GM18511 (cell line): ENCODE results near the gene RASSF3.
"Not testable (repeated sequence)": the region's sequence is repeated elsewhere in the genome, so short reads cannot be mapped to it uniquely, and the experiment has no call there.

Source experiments
- ATAC-seq: cut with Tn5 transposase; IDR thresholded peaks from one replicate; pipeline ENCODE4 v1.9.1; 2021; ENCODE audit warnings: mild to moderate bottlenecking, moderate library complexity; ENCODE audit not compliant: unreplicated experiment

The RASSF3 gene

DNA sequence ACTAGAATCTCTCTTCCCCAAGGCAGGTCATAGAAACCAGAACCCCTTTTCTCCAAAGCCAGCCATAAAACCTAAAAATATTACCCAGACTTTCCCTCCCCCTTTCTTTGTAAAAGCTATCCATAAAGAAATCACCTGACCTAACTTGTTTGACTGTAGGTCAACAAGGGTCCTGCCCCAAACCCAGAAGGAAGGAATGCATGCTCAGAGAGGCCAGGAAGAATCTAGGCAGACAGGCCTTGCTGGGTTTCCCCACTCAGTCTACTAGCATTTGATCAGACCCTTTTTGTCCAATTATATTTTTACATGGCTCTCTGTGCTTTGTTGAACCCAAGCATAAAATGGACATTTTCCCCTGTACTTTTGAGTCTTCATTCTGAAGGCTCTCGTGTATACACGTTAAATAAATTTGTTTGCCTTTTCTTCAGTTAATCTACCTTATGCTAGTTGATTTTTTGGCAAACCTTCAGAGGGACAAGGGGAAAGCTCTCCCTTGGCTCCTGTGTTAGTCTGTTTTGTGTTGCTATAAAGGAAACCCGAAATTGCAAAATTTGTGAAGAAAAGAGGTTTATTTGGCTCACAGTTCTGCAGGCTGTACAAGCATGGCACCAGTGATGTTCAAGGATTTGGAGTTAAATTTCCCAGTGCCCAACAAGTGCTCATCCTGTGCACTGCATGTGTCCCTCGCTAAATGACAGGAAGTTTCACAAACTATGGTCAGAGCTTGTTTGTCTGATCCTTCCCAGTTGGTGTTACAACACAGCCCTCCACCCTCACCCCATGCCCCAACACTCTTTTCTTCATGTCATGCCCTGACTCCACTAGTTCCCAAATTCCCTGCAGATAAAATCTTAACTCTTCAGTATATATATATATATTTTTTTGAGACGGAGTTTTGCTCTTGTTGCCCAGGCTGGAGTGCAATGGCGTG lies 14.2 kb upstream of the RASSF3 start:
- ATAC-seq: no peak

DNA sequence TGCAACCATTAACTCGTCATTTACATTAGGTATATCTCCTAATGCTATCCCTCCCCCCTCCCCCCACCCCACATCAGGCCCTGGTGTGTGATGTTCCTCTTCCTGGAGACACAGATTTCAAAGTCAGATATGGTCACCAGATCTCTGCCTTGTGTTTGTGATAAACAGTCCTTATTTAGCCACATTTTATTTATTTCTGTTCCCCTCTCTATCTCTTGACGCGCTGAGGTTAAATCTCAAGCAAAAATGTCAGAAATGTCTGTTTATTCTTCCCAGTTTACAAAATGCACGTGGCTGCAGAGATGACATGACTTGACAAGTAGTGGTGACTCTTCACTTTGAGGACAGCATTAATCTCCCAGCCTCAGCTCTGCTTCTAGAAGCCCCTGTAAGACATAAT lies 11.5 kb upstream of the RASSF3 start:
- ATAC-seq: no peak

DNA sequence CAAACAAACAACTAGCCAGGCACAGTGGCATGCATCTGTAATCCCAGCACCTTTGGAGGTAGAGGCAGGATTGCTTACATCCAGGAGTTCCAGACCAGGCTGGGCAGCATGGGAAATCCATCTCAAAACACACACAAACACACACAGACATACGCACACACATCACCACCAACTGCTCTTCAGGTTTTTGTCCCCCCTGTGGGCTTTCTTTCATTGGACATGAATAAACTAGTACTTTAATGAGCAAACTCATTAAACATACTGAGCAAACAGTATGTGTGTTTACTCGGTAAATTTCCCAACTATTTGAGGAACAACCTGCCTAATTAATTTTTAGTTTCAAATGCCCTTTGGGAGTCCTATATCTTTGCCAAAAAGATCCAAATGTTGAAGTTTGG lies 10.1 kb upstream of the RASSF3 start:
- ATAC-seq: no peak

DNA sequence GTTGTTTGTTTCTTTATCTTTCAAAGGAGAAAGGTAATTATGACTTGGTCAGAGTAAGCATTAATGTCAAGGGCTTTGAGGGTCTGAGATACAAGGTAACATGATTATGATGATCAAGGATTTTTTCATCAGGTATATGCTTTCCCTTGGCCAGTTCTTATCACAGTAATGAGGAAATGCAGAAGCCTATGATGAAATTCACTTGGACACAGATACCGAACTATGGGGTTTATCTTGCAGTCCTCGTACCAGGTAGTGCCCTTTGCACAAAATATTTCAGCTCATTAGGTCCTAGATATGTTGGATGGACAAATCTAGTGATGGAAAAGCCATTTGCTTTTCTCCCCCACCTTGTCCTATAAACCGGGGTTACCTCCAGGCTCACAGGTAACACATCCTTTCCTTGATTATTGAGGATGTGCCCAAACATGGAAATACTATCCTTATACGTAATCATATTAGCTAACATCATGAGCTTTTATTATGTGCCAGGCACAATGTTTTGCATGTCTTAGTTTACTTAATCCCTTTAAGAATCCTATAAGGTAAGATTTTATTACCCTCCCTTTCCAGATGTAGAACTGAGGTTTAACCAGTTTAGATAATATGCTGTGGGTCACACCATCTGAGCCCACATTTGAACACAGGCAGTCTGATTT lies 7.0 kb upstream of the RASSF3 start:
- ATAC-seq: no peak

DNA sequence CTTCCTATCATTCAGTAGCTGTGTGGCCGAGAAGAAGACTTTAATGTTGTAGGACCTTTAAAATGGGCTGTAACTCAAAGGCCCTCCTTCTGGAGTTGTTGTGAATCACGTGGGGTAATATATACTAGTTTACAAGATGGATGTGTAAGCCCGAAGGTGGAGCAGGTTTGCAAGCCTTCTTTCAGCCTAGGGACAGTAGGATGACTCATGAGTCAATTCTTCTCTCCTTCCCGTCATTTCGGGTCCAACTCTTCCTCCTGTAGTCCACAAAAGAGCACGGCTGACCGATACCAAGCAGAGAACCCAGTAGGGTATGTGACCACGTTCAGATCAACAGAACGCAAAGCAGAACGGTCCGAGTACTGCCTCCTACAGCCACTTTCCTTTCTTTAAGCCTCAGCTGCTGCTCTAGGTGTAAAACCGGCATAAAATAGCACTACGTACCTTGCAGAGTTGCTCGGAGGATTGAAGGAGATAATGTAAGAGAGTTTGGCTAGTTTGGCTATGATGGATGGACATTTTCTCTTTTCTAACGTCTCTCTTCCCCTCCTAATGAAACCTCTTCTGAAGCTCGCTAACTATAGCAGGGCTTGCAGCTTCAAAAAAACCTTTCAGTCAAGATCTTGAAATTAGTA lies 1.3 kb upstream of the RASSF3 start:
- ATAC-seq: peak; percentile 29

DNA sequence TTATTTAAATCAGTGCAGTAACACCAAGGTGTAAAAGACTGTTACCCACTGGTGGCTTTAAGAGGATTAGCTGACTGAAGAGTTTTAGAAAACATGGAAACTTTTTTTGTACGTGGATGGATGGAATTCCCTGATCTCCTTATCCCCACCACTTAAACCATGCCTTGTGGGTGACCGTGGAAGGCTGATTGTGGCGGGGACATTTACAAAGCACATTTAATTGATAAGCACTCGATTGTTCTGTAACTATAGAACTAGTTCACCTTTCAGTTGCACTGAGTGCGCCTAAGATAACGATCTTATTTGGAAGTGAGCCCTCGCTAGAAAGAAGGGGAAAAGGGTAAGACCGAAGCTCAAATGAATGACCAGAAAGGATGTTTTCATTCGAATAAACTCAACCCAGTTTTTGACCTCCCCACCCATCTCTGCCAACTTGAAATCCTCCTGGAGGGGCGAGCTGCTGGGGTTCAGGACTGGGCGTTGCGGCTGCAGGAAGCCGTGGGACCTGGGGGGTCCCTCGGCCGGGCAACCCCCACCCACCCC lies 688 bp upstream of the RASSF3 start:
- ATAC-seq: no peak

DNA sequence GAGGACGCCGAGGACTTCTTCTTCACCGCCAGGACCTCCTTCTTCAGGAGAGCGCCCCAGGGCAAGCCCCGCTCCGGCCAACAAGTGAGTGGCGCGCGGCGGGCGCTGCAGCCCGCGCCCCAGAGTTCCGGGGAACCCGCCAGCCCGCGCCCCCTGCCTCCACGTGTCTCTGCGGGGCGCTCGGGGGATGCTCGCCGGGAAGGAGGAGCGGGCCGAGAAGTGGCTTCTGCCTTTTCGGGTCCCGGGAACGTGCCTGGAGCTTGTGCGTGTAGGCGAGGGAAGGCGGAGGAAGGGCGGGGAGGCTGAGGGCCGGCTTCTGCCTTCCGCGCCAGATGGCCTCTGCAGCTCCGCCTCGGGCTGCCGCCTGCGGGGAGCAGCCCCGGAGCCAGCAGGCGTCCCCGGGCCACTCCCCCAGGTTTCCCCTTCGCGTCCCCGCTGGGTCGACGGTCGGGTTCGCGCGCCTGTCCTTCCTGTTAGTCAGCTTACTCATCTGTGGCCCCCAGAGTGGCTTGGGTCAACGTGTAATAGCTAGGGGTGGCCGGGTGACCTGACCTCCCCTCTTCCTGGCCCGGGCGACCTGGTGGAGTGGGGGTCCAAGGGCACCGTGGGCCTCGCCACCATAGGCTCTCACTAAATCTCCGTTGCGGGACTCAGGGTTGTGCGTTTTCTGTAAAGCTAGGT lies 505 bp downstream of the RASSF3 start:
- ATAC-seq: peak; percentile 53

DNA sequence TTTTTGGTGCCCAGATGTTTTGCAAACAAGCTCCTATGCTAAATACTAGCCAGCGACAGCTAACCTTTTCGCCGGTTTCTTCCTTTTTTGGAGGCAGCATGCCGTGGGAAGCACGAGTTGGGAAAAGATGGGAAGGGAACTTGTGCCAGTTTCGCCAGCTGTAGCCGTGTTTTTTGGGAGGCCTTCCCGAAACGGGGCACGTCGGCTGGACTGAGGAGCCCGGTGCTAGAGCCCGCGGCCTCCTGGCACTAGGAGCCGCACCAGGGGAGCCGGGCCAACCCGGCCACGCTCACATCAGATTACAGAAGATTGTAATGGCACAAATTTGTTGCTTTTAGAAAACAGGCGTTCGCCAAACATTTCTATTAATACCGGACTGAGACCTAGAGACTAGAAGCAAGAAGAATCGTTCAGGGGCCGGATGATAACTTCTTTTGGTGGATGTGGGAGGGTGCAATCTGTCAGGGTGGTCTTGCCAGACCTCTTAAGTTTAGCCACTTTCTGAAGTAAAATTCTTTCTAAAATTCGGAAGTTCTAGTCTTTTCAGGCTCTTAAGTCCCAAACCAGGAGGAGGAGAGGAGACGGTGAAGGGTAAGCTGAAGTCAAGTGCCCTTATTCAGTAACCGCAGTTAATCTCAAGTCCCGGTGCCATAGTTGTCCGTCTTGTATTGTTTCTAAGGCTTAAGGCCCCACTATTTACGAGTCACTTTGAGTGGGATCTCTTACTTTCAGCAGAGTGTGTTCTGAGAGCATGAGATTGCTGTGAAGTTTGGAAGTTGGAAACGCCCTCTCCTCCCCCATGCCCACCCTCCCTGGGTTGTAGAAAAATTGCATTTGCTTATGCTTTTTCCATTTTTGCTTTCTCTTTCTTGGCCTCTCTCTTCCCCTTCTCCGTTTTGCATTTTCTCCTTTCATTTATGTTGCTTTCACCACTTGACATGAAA lies 1.3 kb downstream of the RASSF3 start:
- no peak for ATAC-seq

DNA sequence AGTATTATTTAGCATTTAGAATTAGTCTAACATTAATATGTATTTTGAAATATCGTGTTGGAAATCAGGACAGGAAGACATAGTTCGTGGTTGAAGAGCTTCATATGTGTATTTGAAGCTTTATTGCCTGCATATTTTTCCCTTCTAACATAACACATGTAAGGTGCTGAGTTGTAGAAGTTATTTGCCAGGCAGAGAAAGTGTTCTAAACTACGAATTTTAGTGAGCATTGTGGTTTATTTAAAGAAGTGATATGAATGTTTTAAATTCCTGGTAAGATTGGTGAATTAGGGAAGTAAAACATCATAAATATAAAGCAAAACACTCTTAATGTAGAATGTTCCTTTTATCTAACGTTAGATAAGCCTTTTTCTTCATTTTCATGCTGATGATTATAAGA lies 2.5 kb downstream of the RASSF3 start:
- ATAC-seq: no peak

DNA sequence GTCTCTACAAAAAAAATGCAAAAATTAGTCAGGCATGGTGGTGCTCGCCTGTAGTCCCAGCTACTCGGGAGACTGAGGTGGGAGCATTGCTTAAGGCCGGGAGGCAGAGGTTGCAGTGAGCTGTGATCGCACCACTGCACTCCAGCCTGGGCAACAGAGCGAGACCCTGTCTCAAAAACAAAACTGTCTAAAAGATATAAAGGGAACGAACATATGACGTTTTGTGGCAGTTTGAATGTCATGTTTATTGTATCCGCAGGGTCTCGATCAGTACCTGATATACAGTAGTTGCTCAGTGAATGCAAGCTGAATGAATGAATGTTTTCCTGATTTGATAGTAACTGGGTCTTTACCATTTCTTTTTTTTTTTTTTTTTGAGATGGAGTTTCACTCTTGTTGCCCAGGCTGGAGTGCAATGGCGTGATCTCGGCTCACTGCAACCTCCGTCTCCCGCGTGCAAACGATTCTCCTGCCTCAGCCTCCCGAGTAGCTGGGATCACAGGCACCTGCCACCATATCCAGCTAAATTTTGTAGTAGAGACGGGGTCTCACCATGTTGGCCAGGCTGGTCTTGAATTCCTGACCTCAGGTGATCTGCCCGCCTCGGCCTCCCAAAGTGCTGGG lies 3.6 kb downstream of the RASSF3 start:
- ATAC-seq: not testable (repeated sequence)

DNA sequence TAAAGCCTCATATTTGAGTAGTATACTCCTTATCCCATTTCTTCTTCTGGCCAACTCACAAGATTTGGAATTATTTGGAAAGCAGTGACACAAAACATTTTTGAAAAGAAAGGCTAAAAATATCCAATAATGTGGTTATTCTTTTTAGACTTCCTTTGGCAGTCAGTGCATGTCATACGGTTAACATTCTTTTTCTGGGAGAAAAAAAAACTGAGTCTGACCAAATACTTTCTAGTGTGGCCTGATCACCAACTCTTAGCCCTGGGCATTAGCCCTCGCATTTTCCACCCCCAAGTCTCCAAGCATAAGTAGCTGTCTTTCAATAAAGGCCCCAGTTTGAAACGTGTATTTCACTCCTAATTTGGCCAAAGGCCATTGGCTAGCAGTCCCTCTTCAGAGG lies 5.9 kb downstream of the RASSF3 start:
- ATAC-seq: no peak

DNA sequence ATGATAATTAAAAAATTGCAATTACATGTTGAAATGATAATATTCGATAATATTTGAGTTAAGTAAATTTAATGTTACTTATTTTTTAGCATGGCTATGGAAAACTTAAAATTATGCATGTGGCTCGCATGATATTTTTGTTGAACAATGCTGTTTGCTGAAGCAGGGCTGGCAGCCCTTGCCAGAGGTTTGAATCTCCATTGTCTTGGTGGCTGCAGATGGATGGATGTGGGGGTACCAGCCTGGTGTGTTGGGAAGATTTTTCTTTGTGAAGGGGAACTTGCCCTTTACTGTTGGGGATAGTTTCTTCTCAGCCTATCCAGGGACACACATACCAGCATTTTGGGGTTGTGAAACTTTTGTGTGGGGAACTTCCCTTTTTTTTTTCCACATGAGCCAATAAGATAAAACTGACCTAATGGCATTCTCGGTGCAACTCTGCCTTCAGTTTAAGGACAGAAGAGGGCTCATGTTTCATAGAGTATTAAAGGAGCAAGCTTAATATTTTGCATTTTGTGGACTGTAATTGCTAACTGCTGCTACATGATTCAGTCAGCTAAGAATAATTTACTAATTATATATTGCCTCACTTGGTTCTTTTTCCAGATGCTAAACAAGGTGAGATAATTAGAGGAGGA lies 8.8 kb downstream of the RASSF3 start:
- ATAC-seq: peak; percentile 51

DNA sequence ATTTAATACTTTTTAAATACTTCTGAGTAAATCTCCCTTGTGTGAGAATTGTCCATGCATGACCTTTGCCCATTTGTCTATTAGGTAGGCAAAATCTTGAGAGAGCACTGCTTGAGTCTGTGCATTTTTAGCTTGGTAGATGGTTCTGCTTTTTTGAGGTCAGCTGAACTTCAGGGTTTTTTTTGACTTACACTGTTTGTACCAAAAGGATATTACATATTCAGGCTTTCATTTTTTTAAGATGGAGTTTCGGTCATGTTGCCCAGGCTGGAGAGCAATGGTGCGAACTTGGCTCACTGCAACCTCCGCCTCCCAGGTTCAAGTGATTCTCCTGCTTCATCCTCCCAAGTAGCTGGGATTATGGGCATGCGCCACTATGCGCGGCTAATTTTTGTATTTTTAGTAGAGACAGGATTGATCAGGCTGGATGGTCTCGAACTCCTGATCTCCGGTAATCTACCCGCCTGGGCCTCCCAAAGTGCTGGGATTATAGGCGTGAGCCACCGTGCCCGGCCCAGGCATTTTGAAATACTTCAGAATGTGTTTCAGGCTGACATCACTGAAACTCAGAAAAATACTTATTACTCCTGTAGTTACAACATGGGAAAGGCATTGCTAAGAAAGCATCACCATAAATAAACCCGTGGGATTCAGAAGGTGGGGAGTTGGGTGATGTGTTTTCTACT lies 11.1 kb downstream of the RASSF3 start:
- ATAC-seq: peak; percentile 80

DNA sequence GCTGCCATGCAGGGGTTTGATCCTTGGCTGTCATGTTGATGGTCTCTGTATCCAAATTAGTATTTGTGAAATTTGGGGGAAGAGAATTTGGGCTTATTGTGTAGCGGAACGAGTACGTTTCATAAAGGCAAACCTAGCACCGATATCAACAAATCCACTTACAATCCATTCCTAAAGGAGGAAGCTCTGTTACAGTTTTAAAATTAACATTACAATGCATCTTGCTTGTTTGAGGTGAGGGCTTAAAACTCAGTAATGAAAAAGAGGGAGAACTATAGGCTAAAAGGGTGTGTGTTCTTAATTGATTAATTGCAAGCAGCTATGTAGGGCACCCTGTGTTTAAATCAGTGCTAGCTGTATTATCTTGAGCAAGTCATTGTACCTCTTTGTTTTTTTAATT lies 13.7 kb downstream of the RASSF3 start:
- no peak for ATAC-seq

DNA sequence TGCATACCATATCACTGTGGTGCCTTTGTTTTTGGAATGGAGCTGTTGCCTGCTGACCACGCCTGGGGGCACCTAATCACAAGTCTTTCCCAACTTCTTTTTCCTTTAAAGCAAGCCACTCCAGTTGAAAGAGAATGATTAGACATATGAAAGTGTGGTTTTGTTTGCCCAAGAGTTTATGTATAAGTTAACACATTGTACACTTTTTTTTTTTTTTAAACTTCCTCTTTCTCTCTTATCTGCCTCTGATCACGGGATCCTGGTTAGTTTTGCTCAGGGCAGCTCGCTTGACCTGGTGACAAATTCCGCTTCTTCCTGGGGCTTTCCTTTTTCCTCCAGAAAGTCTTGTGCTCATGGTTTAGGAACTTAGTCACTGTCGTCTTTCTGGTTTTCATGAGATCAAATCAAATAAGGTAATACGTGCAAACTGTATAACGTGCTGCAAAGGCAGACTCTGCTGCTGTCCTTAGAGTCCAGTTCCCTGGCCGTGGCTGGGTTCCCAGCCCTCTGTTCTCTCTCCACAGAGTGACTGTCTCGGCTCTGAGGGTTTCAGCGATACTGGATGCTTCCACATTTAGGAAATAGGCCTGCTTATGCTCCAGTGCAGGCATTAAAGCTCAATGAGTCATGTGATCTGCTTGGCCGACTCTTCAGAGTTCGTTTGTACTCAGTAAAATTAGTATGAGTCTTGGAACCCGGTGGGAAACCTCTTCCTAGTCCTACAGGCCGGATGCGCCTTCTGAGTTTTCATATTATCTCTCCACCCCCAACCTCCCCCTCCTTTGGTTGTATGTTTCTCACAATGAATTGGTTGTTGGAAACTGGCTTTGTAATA lies 15.2 kb downstream of the RASSF3 start:
- peak; percentile 61 for ATAC-seq

DNA sequence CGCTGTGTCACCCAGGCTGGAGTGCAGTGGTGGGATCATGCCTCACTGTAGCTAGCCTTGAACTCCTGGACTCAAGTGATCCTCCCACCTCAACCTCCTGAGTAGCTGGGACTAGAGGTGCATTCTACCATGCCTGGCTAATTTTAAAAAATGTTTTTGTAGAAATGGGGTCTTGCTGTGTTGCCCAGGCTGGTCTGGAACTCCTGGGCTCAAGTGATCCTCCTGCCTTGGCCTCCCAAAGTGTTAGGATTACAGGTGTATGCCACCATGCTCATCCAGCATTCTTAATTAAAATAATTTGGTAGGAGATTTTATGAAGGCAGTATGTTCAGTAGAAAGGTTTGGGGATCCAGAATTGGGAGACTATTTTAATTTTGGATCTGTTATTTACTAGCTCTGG lies 16.3 kb downstream of the RASSF3 start:
- not testable (repeated sequence) for ATAC-seq

DNA sequence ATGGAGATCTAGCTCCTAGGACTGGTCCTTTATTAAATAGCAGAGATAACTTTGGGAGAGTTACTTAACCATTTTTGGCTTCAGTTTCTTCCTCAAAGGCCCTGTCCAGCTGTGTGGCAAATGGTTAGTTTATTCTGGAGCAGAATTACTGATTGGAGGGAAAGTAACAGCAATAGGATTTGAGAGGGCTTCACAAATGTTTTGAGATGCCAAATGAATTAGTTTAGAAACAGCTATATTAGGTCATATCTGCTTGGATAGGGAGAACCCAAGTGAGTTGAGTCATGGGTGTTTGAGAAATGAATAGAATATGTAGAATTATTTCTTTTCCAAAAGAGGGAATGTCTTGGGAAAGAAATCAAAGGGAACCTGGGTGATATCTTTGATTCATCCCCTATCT lies 17.5 kb downstream of the RASSF3 start:
- no peak for ATAC-seq
